Medulla oblongata (tissue), 1 donor: Measurements from ENCODE around the gene PTPRO.
"Not testable (repeated sequence)": the region's sequence is repeated elsewhere in the genome, so short reads cannot be mapped to it uniquely, and the experiment has no call there.

Experiments
- DNase-seq: peaks from one replicate; pipeline ENCODE4 v3.0.0-alpha.2; 2015; ENCODE audit errors: extremely low spot score

The PTPRO gene

GRCh38 chr12:15602051-15602672 is 279.9 kb downstream of the PTPRO start:
- no peak for DNase-seq

- DNase-seq, result no peak
Measured at GRCh38 chr12:15603474-15604085, 281.3 kb downstream of the PTPRO start.

DNA sequence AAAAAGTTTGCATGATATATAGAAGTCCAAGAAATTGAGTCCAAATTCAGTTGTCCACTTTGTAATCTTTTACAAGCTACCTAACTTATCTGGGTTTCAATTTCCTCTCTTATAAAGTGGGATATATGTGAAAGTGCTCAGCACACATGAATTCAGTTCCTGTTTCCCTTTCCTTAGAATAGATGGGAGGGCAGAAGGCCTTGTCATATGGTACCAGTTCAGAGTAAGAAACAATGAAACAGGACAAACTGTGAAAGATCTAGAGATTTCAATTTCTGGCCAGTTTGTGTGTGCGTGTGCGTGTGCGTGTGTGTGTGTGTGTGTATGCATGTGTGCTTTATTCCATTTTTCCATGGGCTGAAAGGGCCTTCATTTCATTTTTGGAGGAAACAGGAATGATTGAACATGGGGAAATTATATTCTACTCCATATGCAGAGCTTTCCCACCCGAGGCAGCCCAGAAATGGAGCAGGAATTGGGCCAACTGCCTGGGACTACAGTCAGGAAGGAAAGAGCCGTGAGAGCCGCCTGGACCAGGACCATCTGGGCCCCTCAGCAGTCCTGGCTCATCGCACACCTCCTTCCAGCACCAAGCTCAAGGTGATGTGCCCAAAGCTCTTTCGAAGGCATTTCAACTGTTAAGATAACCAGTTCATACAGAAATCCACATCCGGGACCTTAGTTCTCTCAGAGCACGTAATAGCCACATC is 283.7 kb downstream of the PTPRO start:
- no peak for DNase-seq

DNA sequence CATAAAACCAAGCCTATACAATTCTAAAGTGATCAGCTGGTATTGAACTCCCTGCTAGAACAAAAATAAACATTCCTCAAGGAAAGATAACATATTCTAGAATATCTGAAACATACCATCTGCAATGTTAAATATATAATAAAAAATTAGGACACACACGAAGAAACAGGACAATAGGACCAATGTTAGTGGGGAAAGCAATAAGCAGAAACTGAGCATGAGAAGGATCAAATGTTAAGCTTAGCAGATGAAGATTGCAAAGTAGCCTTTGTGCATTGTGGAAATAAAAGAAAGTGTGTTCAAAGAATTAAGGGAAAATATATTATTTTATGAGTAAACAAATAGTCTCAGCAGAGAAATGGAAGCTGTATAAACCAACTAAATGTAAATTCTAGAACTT is 286.1 kb downstream of the PTPRO start:
- DNase-seq, result no peak

GRCh38 chr12:15608941-15609340 is 286.6 kb downstream of the PTPRO start:
- no peak for DNase-seq

DNA sequence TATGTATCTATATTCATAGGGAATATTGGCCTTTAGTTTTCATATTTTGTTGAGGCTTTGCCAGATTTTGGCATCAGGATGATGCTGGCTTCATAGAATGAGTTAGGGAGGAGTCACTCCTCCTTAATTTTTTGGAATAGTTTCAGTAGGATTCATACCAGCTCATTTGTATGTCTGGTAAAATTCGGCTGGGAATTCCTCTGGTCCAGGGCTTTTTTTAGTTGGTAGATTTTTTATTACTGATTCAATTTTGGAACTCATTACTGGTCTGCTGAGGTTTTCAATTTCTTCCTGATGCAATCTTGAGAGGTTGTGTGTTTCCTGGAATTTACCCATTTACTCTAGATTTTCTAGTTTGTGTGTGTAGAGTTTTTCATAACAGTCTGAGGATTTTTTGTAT is 291.7 kb downstream of the PTPRO start:
- DNase-seq, result no peak

GRCh38 chr12:15616495-15616894 is 294.2 kb downstream of the PTPRO start:
- not testable (repeated sequence) for DNase-seq

DNA sequence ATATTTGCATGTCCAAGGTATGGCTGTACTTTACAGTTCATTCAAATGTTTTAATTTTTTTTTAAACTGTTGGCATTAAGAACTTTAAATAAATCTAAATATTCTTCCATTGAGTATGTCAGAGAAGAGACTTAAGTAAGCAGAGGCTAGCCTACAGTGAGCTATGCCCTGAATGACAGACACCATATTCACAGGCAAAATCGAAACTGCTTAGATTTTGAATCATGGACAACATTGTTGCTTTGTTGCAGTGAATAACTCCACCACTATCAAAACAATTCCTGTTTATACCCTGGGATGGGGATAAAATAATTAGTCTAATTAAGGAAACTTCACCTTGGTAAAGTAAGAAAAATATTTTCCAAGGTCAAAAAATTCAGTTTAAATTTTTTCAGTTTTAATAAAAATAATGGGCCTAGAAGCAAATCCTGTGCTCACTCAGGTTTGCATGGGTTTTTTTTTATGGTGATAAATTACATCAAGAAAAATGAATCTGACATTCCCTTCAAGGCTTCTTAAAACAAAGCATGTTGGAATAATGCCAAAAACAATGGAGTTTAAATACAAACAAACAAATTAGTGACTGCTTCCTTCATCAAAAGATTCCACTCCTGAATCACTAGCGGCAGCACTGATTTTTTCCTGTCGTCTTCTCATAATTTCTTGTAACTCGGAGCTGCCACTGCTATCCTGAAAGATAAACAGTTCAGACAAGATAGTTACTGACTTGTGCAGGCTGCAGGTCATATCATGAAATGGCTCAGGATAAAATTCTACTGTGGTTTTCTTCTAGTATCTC is 298.6 kb downstream of the PTPRO start:
- DNase-seq, result peak; percentile 6

DNA sequence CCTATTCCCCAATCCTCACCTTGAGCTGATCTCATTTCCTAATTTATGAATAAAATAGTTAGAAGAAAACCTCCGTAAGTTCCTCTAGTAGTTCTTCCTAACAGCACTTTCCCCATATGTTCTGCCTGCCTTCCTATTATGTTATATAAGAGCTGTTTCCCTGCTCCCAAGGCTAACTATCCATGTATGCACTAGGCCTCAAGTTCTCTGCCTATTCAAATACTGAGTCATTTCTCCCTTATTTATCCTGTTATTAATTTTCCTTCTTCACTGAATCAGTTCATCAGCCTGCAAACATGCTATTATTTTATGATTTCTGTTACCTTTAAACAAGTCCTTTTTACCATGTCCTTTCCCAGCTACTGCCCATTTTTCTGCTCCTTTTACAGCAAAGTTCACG is 302.8 kb downstream of the PTPRO start:
- DNase-seq, result no peak

- DNase-seq, result peak; percentile 37
Measured at GRCh38 chr12:15627995-15628945, 306.0 kb downstream of the PTPRO start.

- DNase-seq, result peak; percentile 59
Measured at GRCh38 chr12:15629108-15629507, 306.8 kb downstream of the PTPRO start.

GRCh38 chr12:15629761-15630160 is 307.5 kb downstream of the PTPRO start:
- no peak for DNase-seq

DNA sequence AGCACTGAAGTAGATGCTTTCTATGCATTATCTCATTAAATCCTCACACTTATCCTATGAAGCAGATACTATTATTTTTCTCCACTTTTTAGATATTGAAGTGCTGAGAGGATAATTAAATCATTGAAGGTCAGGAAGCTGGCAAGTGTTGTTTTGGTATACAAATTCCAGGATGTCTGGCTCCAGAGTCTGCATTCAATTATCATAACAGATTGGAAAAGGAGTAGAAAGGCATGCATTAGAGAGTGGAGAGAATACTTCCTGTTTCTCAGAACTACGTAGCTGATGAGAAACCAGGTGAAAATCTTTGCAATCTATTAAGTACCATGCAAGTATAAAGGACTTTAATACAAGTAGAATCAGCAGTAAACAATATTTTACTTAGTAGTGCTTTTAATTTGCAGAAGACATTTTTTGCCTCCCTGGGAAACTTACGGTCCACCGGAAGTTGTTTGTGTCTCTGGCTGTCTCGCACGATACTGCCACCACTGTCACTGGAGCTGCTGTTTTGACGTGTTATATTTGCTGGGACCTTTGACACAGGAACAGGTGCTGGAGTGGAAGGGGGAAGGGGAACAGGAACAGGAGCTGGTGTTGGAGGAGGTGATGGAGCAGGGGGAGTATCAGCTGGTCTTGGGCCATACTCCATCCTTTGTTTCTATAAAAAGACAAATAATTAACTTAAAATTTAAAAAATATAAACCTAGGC is 308.9 kb downstream of the PTPRO start:
- DNase-seq, result no peak

- no peak for DNase-seq
Measured at GRCh38 chr12:15632708-15633107, 310.4 kb downstream of the PTPRO start.

DNA sequence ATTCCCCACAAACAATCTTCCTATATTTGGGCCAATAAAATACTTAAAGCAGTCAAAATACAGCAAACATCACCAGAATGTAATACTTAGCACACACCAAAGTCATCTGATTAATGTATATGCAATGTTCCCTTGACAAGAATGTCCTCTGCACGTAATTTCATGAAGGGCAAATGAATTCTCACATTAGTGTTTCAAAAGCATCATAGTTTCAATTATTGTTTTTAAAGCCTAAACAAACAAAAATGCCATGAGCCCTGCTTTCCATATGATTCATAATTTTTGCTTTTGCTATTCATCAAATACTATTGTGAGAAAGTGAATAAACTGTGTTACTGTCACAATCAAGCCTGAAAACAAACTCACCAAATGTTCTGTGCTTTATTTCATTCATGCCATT is 310.9 kb downstream of the PTPRO start:
- DNase-seq, result no peak

DNA sequence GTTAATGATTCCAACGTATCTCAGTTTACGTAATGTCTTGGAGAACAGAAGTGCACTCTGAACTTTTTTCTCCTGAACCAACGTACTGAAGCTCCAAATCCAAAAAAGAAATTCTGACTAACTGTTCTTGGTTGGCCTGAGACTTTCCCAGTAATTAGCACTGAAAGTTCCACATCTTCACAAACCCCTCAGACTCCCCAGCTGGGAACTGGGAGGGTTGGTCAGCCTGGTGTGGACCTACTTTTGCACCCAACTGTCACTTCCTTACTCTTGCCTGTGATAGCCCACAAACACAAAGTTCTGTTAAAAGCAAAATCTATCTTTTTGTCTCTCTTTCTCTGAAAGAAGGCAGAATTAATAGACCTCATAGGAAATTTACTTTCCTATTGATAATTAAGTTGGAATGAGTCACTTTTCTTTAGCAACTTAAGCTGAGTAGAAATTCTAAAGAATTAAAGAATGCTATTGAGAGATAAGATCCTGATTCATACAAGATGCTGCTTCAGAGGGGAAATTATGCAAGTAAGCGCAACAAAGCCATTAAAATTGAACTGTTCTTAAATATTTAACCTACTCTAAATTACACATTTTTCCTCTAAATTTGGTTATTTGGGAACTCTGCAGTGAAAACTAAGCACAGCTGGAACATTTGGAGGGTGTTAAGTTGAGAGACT is 311.8 kb downstream of the PTPRO start:
- DNase-seq, result no peak

DNA sequence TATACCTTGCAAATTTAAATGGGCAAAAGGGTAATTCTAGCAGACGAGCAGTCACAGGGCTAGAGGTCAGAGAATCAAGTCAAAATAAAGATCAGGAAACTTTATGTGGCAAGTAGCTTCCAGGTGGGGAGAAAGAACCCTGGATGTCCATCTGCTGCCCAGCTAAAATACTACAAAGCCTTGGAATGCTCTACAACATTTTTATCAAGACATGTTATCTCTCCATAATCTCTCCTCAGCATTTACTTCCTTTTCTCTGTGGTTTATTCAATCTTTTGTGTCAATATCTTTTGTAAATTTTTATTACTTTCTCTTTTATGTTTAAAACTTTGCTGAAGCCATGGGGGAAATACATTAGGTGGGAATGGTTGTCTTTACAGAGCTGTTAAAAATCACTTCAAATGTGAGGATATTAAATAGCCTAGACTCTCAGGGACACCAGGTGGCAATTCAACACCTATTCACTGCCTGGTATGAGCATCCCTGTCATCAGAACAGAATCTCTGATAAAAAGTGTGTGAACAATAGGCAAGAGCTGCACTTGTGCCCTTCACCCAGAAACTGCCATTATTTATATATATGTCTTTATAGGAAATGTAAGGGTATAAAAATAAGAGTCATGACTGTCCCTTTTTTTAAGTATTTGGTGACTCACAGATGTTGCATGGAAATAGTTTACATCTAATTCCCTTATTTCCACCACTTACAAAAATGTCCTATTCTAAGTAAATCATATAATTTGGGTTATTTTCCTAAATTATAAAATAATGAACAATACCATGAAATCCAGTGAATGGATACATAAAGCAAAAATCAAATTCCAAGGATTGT is 314.0 kb downstream of the PTPRO start:
- DNase-seq, result no peak

DNA sequence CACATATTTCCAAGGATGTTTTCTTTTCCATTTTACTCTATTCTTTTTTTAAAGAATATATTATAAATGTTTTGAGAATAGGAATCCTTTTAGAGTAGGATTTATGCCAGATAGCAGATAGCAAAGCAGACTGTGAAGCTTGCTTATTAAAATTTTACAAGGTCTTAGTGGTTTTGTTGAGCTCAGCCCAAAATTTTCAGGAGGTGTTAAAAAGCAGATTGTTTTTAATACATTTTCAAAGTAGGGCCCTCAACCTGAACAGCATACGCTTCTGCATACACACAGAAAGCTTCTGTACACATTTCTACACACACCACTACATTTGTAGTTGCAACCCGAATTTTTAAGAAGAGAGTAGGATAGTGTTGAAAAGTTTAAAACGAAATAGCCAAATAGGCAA is 315.9 kb downstream of the PTPRO start:
- DNase-seq, result no peak

DNA sequence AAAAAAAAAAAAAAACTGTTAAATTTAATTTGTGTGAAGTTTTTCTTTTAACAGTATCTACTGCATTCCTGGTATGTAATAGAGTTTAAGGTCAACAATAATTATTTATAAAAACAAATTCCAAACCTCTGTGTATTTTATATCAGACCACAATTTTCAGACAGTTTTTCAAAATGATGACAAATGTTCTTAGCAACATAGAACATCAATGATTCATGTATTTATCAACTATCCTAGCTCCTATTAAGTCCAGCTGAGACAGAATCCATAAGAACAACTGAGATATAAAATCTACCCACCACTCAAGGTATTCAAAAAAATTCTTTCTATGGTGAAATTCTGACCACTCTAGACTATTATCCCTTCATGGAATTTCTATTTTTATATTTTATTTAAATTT is 322.4 kb downstream of the PTPRO start:
- no peak for DNase-seq
